ENCODE results near the gene CD4.

The CD4 gene

GRCh38 chr12:6752921-6753771 is 36.2 kb upstream of the CD4 start, which contains the start of gene MLF2:
Gene MLF2 (minus strand): TSS chr12:6753141. CDS start chr12:6752334, 807 bp downstream.
- 0% methylated on average over 43 to 44 of the region's 62 CpGs for WGBS, 2 experiments (ENCODE audit: insufficient coverage in 2 of 2)
- H3K36me3 ChIP-seq (ENCODE audit: control insufficient read depth, insufficient read depth, low read length) = peaks cover 39% of the 10 kb centered on the region
- H3K9me3 ChIP-seq (ENCODE audit: control insufficient read depth, low read length) = no peaks in the 10 kb centered on the region
- H3K4me1 ChIP-seq (ENCODE audit: control insufficient read depth, insufficient read depth, low read length, poor library complexity, severe bottlenecking) = peaks cover 11% of the 10 kb centered on the region
- peak within 1 kb of the TSS; percentile 98 for H3K27ac ChIP-seq (ENCODE audit: low read depth, low read length, severe bottlenecking)
- H3K4me3 ChIP-seq (ENCODE audit: extremely low read depth, insufficient read depth, low read length, poor library complexity, severe bottlenecking) = peak within 1 kb of the TSS; percentile 99

- H3K4me1 ChIP-seq (ENCODE audit: control insufficient read depth, insufficient read depth, low read length, poor library complexity, severe bottlenecking) = peaks cover 11% of the 10 kb centered on the region
These were observed 35.5 kb upstream of the CD4 start for GRCh38 chr12:6753772-6754356.

GRCh38 chr12:6754411-6754810 is 34.9 kb upstream of the CD4 start:
- H3K36me3 ChIP-seq (ENCODE audit: control insufficient read depth, insufficient read depth, low read length) = peaks cover 27% of the 10 kb centered on the region
- H3K4me1 ChIP-seq (ENCODE audit: control insufficient read depth, insufficient read depth, low read length, poor library complexity, severe bottlenecking) = peaks cover 11% of the 10 kb centered on the region
- no peaks in the 10 kb centered on the region for H3K9me3 ChIP-seq (ENCODE audit: control insufficient read depth, low read length)
- no peak overlapping the region for H3K27ac ChIP-seq (ENCODE audit: low read depth, low read length, severe bottlenecking)
- WGBS, 2 experiments (ENCODE audit: insufficient coverage in 2 of 2) = 90 to 96% methylated on average over 2 of the region's 2 CpGs
- no peak overlapping the region for H3K4me3 ChIP-seq (ENCODE audit: extremely low read depth, insufficient read depth, low read length, poor library complexity, severe bottlenecking)

More at GRCh38 chr12:6753772-6754356, 35.5 kb upstream of the CD4 start:
- peak overlapping the region; percentile 57 for H3K27ac ChIP-seq (ENCODE audit: low read depth, low read length, severe bottlenecking)
- no peaks in the 10 kb centered on the region for H3K9me3 ChIP-seq (ENCODE audit: control insufficient read depth, low read length)
- WGBS, 2 experiments (ENCODE audit: insufficient coverage in 2 of 2) = 6 to 7% methylated on average over 3 to 5 of the region's 7 CpGs
- peaks cover 32% of the 10 kb centered on the region for H3K36me3 ChIP-seq (ENCODE audit: control insufficient read depth, insufficient read depth, low read length)
- peak overlapping the region; percentile 99 for H3K4me3 ChIP-seq (ENCODE audit: extremely low read depth, insufficient read depth, low read length, poor library complexity, severe bottlenecking)

GRCh38 chr12:6757028-6757690 is 32.2 kb upstream of the CD4 start:
- WGBS, 2 experiments (ENCODE audit: insufficient coverage in 2 of 2) = 91 to 94% methylated on average over 7 to 8 of the region's 8 CpGs
- Histone ChIP-seq H3K36me3 (ENCODE audit: control insufficient read depth, insufficient read depth, low read length) (no peaks in the 10 kb centered on the region), H3K4me3 (ENCODE audit: extremely low read depth, insufficient read depth, low read length, poor library complexity, severe bottlenecking) (no peak overlapping the region), H3K27ac (ENCODE audit: low read depth, low read length, severe bottlenecking) (no peak overlapping the region), H3K4me1 (ENCODE audit: control insufficient read depth, insufficient read depth, low read length, poor library complexity, severe bottlenecking) (peaks cover 5% of the 10 kb centered on the region), H3K9me3 (ENCODE audit: control insufficient read depth, low read length) (no peaks in the 10 kb centered on the region)

- Histone ChIP-seq H3K36me3 (ENCODE audit: control insufficient read depth, insufficient read depth, low read length) (no peaks in the 10 kb centered on the region), H3K27ac (ENCODE audit: low read depth, low read length, severe bottlenecking) (no peak overlapping the region), H3K4me3 (ENCODE audit: extremely low read depth, insufficient read depth, low read length, poor library complexity, severe bottlenecking) (no peak overlapping the region), H3K9me3 (ENCODE audit: control insufficient read depth, low read length) (no peaks in the 10 kb centered on the region), H3K4me1 (ENCODE audit: control insufficient read depth, insufficient read depth, low read length, poor library complexity, severe bottlenecking) (peaks cover 10% of the 10 kb centered on the region)
- WGBS, 2 experiments (ENCODE audit: insufficient coverage in 2 of 2) = 83 to 95% methylated on average over 9 of the region's 9 CpGs
These were observed 30.7 kb upstream of the CD4 start for GRCh38 chr12:6758506-6759095.

GRCh38 chr12:6759741-6760140 is 29.6 kb upstream of the CD4 start:
- no peaks in the 10 kb centered on the region for H3K9me3 ChIP-seq (ENCODE audit: control insufficient read depth, low read length)
- H3K4me3 ChIP-seq (ENCODE audit: extremely low read depth, insufficient read depth, low read length, poor library complexity, severe bottlenecking) = no peak overlapping the region
- H3K4me1 ChIP-seq (ENCODE audit: control insufficient read depth, insufficient read depth, low read length, poor library complexity, severe bottlenecking) = peaks cover 11% of the 10 kb centered on the region
- H3K36me3 ChIP-seq (ENCODE audit: control insufficient read depth, insufficient read depth, low read length) = no peaks in the 10 kb centered on the region
- H3K27ac ChIP-seq (ENCODE audit: low read depth, low read length, severe bottlenecking) = no peak overlapping the region
- 91% methylated on average over 5 of the region's 5 CpGs for WGBS, 2 experiments (ENCODE audit: insufficient coverage in 2 of 2)

- H3K4me3 ChIP-seq (ENCODE audit: extremely low read depth, insufficient read depth, low read length, poor library complexity, severe bottlenecking) = peak overlapping the region; percentile 22
These were observed 25.9 kb upstream of the CD4 start for GRCh38 chr12:6763380-6763779.

GRCh38 chr12:6764011-6764828 is 25.1 kb upstream of the CD4 start:
- 6% methylated on average over 7 to 10 of the region's 16 CpGs for WGBS, 2 experiments (ENCODE audit: insufficient coverage in 2 of 2)
- H3K4me3 ChIP-seq (ENCODE audit: extremely low read depth, insufficient read depth, low read length, poor library complexity, severe bottlenecking) = peak overlapping the region; percentile 22
- H3K27ac ChIP-seq (ENCODE audit: low read depth, low read length, severe bottlenecking) = peak overlapping the region; percentile 92
- no peaks in the 10 kb centered on the region for H3K9me3 ChIP-seq (ENCODE audit: control insufficient read depth, low read length)
- H3K36me3 ChIP-seq (ENCODE audit: control insufficient read depth, insufficient read depth, low read length) = peaks cover 6% of the 10 kb centered on the region
- H3K4me1 ChIP-seq (ENCODE audit: control insufficient read depth, insufficient read depth, low read length, poor library complexity, severe bottlenecking) = peaks cover 35% of the 10 kb centered on the region

More at GRCh38 chr12:6763380-6763779, 25.9 kb upstream of the CD4 start:
- H3K36me3 ChIP-seq (ENCODE audit: control insufficient read depth, insufficient read depth, low read length) = no peaks in the 10 kb centered on the region
- WGBS, 2 experiments (ENCODE audit: insufficient coverage in 2 of 2) = 64 to 90% methylated on average over 2 to 3 of the region's 4 CpGs
- H3K9me3 ChIP-seq (ENCODE audit: control insufficient read depth, low read length) = no peaks in the 10 kb centered on the region
- peak overlapping the region; percentile 92 for H3K27ac ChIP-seq (ENCODE audit: low read depth, low read length, severe bottlenecking)
- H3K4me1 ChIP-seq (ENCODE audit: control insufficient read depth, insufficient read depth, low read length, poor library complexity, severe bottlenecking) = peaks cover 26% of the 10 kb centered on the region

- Histone ChIP-seq H3K27ac (ENCODE audit: low read depth, low read length, severe bottlenecking) (peak overlapping the region; percentile 76), H3K4me1 (ENCODE audit: control insufficient read depth, insufficient read depth, low read length, poor library complexity, severe bottlenecking) (peaks cover 37% of the 10 kb centered on the region), H3K4me3 (ENCODE audit: extremely low read depth, insufficient read depth, low read length, poor library complexity, severe bottlenecking) (peak overlapping the region; percentile 88), H3K36me3 (ENCODE audit: control insufficient read depth, insufficient read depth, low read length) (peaks cover 15% of the 10 kb centered on the region), H3K9me3 (ENCODE audit: control insufficient read depth, low read length) (no peaks in the 10 kb centered on the region)
- WGBS, 2 experiments (ENCODE audit: insufficient coverage in 2 of 2) = 28 to 35% methylated on average over 5 to 7 of the region's 7 CpGs
These were observed 24.2 kb upstream of the CD4 start for GRCh38 chr12:6765048-6765633.

Data from mesodermal cell (in vitro differentiated cells).